G401 (cell line): ENCODE data around the gene PHACTR1. TPM values are rescaled to one million over a fixed set of nuclear protein-coding genes. Genes with fewer than 3 reads are reported as not detected.
"Not testable (repeated sequence)": the region's sequence is repeated elsewhere in the genome, so short reads cannot be mapped to it uniquely, and the experiment has no call there.

Source experiments
- DNase-seq: peaks from one replicate; pipeline ENCODE4 v3.0.0-alpha.2; 2015; ENCODE audit warnings: low spot score
- in situ Hi-C: cut with HindIII; loops from 2 replicates; pipeline ENCODE4 v1.10.0; 2016; ENCODE audit warnings: low sequenced_read_pairs, mixed read lengths
- total RNA-seq: library from RNA; depleted of rRNA; stranded (reverse); fragments of >200 nt; shearing (Covaris generic); gene quantifications from 2 replicates; pipeline ENCODE4 v1.2.3, GENCODE V29; 2014

The PHACTR1 gene
- total RNA-seq, 1 experiment from 2014 or later: not detected

DNA sequence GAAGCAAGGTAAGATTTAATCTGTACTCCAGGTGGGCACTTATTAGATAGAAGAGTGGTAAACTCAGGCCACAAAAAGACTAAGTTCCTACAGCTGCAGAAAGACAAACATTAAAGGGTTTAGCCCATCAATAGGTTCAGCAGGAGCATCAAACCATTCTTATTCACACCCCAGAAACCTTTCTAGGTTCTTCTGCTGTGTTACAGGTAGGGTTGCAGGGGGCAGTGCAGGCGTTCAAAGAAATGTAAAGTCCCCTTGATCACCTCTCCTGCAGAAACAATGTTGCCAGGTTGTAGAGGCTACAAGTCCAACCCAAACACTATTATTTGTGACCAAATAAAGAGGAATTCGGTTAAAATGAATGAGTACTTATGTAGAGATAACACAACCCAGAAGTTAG lies 31.8 kb downstream of the PHACTR1 start:
- in situ Hi-C loops: no loop called here
- no peak for DNase-seq

DNA sequence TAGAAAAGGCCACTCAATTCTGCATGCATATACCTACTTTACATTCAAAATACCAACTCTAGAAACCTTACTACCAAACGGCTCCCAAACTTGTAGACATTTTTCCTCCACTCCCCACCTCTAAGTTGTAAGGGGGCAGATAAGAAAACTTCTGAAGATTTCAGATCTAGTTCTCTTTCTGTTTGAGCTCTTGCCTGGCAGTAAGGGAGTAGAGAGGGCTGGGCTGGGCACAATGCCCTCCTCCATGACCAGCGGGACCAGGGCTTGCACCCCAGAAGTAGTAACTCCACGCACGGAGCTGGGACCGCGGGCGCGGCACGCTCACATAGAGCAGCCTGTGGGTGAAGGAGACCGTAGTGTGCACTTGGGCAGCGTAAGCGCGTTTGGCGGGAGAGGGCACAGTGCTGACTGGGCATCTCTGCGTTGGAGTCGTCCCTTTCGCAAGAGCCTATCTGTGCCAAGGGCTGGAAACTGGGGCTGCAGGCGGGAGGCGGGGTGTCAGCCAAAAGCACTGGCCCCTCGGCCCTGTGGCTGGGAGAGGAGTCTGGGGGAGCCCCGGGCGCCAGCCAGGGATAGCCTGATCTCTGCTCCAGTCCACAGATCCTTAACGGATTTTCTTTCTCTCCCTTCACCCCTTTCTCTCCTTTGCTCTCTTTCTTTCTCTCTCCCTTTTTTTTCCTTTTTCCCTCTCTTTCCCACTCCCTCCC lies 32.4 kb downstream of the PHACTR1 start:
- in situ Hi-C loops: no loop called here

DNA sequence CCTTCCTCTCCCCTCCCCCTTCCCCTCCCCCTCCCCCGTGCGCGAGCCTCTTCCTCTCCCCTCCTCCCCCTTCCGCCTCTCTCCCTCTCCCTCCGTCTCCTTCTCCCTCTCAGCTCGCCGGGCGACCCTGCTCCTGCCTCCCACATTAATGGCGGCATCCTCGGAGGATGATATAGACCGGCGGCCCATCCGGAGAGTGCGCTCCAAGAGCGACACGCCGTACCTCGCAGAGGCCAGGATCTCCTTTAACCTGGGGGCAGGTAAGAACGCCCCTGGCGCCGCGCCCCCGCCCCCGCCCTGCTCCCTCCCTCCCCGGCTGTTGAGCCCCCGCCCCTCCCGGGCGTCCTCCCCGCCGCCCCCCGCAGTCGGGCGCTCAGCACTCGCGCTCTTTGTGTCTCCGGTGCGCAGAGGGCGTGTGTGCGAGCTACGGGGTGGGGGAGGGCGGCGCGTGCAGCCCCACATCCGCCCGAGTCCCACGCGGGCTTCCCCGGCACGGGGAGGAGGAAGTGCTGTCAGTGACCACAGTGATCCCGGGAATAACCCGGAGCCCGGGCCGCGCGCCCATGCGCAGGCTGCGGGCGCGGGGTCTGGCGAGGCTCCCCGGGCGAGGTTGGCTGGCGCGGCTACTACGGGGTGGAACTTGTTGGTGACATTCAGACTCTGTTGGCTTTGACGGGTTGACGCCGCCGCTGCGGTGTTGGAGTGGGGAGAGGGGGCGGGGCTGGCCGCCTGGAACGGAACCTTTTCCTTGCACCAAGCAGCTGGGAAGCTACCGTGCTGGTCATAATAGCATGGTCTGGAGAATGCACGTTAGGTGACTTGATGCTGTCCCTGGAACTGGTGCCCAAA lies 33.2 kb downstream of the PHACTR1 start:
- in situ Hi-C loops: no loop called here
- DNase-seq: peak; percentile 64

More for the DNA sequence above, 32.4 kb downstream of the PHACTR1 start:
- peak; percentile 67 for DNase-seq

DNA sequence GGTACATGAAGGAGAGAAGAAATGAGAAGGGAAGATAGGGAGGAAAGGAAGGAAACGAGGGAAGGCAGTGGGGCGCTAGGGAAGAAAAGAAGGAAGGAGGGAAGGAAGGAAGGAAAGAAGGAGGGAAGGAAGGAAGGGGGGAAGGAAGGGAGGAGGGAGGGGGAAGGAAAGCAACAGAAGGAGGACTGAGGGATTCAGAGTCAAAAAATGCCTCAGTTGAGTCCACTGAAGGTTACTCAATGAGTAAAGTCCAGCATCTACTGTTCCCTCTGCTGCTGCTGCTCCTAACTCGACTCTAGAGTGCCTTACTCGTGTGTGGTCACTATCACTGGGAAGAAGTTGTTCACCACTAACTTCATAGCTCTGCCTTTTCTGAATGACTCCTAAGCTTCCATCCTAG lies 33.8 kb downstream of the PHACTR1 start:
- in situ Hi-C loops: no loop called here
- DNase-seq: peak; percentile 14

DNA sequence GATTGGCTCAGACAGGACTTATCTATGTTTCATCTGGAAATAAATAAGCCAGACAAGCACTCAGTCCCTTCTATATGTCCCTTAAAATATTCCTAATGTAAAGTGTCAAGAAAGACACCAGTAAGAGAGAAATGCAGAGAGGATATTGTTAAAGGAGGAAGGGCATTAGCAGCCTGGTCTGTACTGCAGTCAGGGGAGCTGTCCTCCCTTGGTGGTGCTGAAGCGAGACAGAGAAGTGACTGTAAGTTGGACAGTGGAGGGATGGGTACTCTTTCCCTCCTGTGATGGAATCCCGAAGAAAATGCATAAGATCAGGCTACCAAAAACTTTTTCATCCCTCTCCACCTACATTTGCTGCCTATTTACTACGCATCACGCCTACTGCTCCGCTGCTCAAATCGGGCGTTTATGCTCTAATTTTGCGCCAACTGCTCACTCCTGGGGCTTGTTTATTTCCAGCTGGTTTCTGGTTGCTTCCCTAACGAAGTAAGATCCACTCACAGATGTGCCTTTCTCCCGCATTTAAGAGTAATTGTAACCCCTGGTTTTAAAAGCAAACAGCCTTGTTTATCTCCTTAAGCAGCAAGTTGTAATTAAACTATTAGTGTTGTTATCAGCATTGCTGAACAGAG lies 35.2 kb downstream of the PHACTR1 start:
- in situ Hi-C loops: no loop called here
- DNase-seq: peak; percentile 23

DNA sequence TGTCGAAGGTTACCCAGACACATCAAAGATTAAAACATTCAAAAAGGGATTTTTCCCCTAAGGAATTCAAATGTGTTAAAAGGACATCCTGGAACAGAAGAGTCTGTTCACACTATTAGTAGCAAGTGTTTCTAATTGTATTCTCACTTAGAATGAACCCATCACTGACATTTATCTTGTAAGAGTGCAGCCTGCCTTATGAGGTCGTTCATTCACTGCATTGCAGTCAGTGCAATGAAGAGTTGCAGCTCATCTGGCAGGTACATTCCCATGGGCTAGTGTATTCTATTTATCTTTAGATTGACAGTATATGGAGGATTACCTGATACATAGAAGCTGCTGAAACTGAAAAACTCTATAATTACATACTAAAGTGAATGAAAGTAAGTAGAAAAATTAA lies 36.5 kb downstream of the PHACTR1 start:
- in situ Hi-C loops: no loop called here
- DNase-seq: no peak

DNA sequence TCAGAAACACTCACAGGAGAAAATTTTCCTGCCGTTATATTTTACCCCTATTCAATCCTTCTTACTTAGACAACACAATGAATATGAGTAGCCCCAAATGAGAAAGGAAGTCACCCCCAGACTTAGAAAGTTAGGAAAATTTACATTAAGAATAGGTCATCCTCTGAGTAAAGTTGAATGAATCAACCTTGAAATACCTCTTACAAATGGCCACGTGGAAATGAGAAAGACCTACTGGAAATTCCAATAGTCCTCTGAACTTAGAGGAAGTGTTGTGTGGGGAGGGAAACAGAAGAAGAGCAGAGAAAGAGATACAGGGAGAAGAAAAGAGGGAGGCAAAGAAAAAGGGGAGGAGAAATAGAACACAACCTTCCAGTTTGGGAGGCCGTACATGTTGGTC lies 43.7 kb downstream of the PHACTR1 start:
- no peak for DNase-seq
- in situ Hi-C loops: no loop called here

DNA sequence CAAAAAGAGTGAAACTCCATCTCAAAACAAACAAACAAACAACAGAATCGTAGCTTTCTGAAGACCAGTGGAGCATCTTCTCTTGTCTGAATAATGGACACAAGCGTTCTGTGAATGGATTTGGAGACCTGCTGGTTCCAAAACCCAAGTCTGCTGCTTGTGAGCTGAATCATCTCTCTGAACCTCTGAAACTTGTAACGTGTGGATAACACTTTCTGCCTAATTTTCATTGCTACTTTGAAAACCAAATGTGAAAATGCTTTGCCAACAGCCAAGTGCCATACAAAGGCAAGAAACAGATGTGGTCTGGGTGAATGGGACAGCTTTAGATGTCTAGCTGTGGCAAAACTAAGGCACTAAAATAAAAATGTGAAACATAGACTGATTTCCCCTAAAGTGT lies 44.3 kb downstream of the PHACTR1 start:
- DNase-seq: no peak

DNA sequence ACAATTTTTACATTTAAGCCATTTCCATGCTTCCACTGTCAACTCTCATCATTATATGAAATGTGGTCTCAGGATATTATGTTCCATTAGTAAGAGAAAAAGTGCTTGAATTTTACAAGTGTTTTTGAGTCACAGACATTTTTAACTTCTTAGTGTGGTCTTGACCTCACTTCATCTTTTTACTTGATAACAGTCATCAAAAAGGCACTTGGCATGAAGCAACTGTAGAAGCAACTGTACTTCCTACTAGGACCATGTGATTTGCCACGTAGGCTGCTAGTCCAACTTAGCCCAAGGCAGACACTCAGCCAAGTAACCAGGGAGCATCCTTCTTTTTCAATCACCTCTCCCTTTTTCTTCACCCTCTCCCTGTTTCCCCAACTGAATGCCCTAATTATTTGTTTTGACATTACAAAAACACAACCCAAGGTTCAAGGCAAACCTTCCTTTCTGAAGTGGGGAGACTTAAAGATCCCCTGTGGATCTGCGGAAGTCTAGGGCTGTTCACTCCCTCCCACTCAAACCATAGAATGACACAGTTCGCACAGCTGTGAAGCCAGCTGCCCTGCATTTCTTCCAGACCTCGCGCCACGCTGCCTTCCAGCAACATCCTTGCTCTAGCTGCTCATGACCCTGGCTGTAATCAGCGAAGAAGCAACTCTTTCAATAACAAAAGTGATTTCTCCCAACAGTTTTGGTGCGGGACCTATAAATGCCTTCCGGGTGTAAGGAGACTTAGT lies 45.0 kb downstream of the PHACTR1 start:
- in situ Hi-C loops: no loop called here
- DNase-seq: no peak

More for the DNA sequence above, 44.3 kb downstream of the PHACTR1 start:
- in situ Hi-C loops: no loop called here

DNA sequence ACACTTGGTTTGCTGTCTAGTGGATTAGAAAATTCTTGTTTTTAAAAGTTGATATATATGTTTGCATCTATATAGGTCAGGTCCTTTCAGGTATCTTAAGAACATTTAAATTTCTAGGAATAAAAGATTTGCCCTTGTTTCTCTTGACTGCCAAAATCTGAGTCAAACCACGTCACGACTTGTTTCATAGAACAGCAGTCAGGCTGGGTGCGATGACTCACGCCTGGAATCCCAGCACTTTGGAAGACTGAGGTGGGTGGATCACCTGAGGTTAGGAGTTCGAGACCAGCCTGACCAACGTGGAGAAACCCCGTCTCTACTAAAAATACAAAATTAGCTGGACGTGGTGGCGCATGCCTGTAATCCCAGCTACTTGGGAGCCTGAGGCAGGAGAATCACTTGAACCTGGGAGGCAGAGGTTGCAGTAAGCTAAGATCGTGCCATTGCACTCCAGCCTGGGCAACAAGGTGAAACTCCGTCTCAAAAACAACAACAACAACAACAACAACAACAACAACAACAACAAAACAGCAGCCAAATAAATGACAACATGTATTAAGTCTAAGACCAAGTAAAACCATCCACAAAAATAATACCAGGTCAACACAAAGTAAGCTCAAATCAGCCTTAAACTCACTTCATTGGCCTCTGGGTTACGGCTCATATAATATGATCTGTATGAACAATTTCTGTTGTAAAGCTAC lies 46.3 kb downstream of the PHACTR1 start:
- not testable (repeated sequence) for DNase-seq

DNA sequence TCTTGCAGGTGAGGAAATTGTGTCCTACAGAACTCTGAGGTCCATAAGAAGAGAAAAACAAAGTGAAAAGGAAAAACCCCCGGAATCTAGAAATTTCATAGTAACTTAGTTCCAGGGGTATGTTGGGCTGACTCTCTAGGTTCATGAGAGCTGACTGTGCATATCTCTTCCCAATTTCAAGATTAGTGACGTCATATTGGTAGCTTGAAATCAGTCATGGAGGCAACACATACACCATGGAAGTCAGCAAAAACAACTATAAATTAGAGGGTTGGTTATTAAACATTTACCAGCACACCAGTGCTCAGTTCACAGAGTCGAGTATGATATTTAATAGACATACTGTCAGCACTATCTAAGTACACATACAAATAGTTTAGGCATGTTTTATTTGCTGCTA lies 49.8 kb downstream of the PHACTR1 start:
- no peak for DNase-seq
- in situ Hi-C loops: no loop called here

More for the DNA sequence above, 46.3 kb downstream of the PHACTR1 start:
- in situ Hi-C loops: not testable (repeated sequence)

DNA sequence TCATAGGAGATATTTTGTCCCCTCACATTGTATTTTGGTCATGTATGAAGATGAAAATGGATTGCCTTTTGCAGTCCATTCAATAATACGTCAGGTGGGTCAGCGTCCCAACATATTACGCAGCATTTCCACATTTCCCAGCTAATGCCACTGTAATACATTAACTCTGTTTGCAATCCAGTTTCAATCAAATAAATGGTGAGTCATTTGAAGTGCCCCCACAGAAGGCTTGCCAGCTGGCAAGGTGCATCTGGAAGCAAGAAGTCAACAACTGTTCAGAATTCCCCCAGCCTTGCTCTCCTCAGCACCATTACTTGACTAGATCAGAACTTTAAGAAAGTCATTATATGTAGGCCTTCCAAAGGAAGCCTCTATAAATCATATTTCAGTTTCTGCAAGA lies 50.4 kb downstream of the PHACTR1 start:
- in situ Hi-C loops: no loop called here
- no peak for DNase-seq

DNA sequence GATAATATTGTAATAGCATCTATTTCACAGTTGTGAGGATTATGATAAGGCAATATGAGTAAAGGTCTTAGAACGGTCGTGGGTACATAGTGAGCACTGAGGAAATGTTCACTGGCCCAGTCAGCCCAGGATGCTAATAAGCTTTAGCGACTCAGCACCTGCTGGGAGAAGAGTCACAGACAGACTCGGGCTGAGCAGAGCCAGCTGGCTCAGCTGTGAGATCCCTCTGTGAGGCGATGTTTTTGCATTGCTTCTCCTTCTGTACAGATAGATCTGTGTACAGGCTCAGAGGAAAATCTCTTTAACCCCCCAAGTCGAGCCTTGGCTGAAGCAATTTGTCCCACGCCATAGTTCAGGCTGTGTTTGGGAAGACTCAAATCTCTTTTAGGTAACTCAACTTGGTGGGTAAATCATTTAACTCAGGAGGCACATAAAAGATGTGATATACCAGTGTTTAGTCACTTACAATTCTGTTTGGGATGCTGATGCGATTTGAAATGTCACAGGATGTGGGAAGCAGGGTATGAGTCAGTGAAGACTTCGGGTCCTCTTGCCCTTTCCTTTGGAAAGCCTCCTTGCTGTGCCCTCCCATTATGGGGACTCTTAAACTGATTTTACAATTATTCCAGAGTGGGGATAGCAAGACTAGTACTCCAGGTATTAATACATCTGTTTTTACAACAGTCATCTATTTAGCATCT lies 53.1 kb downstream of the PHACTR1 start:
- in situ Hi-C loops: no loop called here
- DNase-seq: peak; percentile 88

DNA sequence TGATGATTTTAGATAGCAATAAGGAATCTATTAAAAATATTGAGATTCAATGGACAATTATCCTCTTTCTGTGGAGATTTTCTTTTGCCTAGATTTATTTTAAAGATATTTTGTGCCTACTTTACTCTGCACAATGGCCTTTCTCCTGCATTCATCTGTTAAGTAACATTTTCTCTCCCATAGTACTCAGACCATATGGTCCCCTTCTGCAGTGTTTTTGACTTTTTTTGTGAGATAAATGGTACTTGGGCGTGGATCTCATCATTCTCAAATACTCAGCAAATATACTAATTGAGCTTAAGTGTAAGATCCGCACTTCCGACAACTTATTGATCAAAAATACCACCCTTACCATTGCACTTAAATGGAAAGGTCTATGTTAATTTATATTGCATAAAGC lies 55.8 kb downstream of the PHACTR1 start:
- no peak for DNase-seq
- in situ Hi-C loops: no loop called here

DNA sequence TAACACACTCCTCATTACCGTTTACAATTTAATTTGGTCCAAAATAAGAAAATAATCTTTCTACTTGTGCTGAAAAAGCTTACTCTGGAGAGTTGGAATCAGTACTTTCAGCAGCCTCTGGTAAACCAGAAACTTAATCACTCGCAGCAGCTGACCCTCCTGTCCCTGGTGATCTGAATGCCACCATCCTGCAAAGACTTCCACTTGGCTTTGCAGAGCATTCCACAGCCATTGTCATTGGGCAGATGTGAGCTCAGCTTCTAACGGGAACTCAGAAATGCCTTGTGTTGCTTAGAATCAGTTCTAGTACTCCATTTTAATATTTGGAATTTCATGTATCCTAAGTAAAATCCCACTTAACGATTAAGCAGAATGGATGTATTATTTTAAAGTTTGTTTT lies 59.7 kb downstream of the PHACTR1 start:
- no peak for DNase-seq
- in situ Hi-C loops: no loop called here

DNA sequence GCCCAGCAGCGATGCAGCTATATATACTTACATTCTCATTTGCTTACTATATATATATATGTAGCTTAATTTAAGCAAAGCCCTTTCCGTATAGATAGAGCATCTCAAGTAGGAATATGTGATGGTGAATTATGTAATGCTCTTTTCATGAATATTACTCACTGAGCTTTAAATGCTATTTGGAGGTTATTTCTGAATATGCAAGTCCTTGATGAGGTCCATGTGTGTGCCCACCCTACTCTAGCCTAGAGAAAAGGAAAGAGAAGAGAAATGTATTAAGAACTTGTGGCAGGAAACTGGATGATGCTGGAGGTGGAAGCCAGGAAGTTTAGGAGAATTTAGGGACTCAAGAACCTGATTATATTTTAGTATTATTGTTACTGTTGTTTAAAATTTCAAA lies 63.2 kb downstream of the PHACTR1 start:
- in situ Hi-C loops: no loop called here

DNA sequence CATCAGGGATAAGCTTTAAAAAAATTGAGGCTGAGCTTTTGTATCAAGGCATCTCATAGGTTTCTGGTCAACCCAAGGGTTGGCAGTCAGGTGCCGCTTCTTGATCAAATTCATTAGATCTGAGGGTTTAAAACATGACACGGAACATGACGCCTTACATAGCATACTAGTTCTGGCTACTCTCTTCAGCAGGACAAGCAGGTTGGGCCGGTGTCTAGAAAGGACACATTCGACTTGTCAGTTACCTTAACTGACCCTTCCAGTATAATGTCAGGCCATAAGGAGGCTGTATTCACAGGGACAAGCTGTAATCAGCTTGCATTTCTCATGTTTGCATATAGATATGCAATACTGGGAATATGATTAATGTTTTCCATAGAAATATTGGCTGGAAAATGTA lies 65.6 kb downstream of the PHACTR1 start:
- DNase-seq: no peak
- in situ Hi-C loops: no loop called here

More for the DNA sequence above, 63.2 kb downstream of the PHACTR1 start:
- no peak for DNase-seq

DNA sequence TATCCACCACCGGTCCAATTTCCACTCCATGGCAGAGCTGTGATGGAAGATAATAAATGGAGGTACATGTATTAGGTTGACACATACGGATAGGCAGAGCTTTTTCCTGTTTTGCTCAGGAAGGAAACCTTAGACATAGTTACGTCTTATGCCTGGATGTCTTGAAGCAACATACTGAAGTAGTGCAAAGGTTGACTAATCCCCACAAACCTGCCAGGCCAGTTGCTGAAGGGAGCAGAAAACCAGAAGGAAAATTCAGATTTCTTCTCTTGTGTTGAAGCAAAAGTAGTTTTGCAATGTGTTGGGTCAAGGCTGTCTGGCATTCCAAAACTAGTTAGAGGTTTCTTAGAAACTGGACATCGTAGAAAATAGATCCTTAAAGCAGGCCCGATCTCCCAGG lies 68.7 kb downstream of the PHACTR1 start:
- DNase-seq: no peak
- in situ Hi-C loops: no loop called here
